ENCODE measurements around the gene ZNF174. TPM values are rescaled to one million over a fixed set of nuclear protein-coding genes. Genes with fewer than 3 reads are reported as not detected.
A peak's percentile ranks its signal among the peaks of the same experiment; 100 is the strongest.

ZNF174 gene
- total RNA-seq, 3 donors from 2014 or later = 7.5 to 14.5 (median 8.0) TPM

DNA sequence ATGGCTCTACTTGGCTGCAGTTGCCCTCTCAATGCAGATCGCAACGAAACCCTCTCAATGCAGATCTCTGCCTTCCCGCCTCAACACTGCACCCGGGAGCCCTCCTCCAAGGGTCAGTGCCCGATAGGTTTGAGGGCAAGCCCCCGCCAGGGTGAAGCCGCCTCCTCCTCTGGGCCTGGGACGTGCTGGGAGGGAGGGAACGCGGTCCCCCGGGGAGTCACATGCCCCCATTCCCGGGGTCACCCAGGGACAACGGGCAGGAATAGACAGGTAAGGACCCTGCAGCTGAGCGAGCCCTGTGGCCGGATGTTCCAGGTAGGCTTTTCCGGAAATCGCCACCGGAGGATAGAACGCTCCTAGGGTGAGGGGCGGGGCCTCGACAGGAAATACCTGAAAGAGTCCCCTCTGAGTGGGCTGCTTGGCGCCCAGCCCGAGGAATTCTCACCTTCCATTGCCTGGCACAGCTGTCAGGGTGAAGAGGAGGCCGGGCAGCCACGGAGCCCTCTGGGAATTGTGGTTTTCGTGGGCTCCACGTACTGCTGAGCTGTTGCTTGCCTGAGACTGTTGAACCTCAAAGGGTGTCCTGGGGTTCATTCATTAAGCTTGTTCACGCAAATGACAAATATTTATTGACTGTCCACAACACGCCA, 12.8 kb downstream of the ZNF174 start:
- ATAC-seq (no peak), DNase-seq (no peak)
- peaks cover under 1% of the 10 kb centered on the region for H3K36me3 ChIP-seq (ENCODE audit: low read depth)
- TF ChIP-seq, protein P1, sequence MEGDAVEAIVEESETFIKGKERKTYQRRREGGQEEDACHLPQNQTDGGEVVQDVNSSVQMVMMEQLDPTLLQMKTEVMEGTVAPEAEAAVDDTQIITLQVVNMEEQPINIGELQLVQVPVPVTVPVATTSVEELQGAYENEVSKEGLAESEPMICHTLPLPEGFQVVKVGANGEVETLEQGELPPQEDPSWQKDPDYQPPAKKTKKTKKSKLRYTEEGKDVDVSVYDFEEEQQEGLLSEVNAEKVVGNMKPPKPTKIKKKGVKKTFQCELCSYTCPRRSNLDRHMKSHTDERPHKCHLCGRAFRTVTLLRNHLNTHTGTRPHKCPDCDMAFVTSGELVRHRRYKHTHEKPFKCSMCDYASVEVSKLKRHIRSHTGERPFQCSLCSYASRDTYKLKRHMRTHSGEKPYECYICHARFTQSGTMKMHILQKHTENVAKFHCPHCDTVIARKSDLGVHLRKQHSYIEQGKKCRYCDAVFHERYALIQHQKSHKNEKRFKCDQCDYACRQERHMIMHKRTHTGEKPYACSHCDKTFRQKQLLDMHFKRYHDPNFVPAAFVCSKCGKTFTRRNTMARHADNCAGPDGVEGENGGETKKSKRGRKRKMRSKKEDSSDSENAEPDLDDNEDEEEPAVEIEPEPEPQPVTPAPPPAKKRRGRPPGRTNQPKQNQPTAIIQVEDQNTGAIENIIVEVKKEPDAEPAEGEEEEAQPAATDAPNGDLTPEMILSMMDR (IDR thresholded peaks at IDR 0.05) = no peak
- intact Hi-C loops (cut with DNase I, micrococcal nuclease) = no loop called here
- H3K4me1 ChIP-seq (ENCODE audit: low read depth) = no peaks in the 10 kb centered on the region
- peaks cover 76% of the 10 kb centered on the region for H3K9me3 ChIP-seq
- H3K4me3 ChIP-seq = no peak overlapping the region

DNA sequence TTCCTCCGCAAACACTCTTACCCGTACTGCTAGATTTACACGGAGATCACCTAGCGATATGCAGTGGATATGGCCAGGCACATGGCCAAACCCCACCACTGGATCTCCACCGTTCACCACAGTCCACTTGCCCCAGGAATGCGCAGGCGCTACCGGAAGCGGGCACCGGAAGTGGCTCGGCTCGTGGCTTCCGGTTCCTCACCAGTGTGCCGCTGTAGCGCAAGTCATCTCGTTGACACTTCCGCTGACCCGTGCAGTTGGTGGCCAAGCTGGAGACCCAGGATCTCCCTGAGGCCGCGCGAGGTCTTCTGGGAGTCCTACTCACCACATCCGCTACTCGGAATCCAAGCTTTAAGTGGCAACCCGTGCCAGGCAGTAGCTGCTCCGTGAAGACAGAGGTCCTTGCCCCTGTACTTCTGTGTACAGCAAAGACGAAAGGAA, 30.8 kb downstream of the ZNF174 start:
- H3K36me3 ChIP-seq (ENCODE audit: low read depth) = no peaks in the 10 kb centered on the region
- no peaks in the 10 kb centered on the region for H3K4me1 ChIP-seq (ENCODE audit: low read depth)
- TF ChIP-seq, protein P1 (IDR thresholded peaks at IDR 0.05) = no peak
- ATAC-seq (peak; percentile 81), DNase-seq (peak; percentile 40 to 80 (median 50))
- H3K4me3 ChIP-seq = no peak overlapping the region
- intact Hi-C loops (cut with DNase I, micrococcal nuclease) = no loop called here
- no peaks in the 10 kb centered on the region for H3K9me3 ChIP-seq

DNA sequence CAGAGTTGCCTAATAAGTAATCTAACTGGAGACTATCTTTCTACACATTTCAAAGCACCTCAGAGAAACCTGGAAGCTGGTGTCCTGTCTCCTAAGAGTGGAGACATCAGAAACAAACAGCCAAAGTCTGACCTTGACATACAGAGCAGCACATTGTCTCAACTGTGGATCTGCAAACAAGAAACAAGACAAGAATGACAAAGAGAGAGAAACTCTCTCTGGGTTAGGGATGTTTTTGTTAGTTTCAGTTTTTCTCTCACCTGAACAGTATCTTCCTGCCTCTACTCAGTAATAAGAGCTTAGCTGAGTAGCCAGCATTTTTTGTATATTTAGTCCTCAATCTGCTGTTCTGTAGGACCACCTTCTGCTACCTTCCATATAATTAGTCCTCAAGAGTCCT, 33.4 kb downstream of the ZNF174 start:
- intact Hi-C loops (cut with DNase I, micrococcal nuclease) = no loop called here
- H3K36me3 ChIP-seq (ENCODE audit: low read depth) = no peaks in the 10 kb centered on the region

DNA sequence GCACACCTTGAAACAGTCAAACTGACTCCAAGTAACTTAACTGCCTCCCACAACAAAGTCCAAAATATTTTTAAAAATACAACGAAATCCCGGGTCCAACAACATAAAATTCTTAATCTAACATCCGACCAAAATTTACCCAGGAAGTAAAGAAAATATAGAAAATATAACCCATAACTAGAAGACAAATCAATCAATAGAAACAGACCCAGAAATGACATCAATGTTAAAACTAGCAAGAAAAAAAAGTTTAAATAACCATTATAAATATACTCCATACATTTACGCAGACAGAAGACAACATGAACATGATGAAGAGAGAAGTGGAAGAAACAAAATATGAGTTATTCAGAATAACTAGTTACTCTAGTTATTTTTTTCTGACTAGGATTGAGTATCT, 38.6 kb downstream of the ZNF174 start:
- H3K9me3 ChIP-seq = no peaks in the 10 kb centered on the region
- peaks cover 5% of the 10 kb centered on the region for H3K4me1 ChIP-seq (ENCODE audit: low read depth)
- no peak overlapping the region for H3K4me3 ChIP-seq
- DNase-seq = no peak
- TF ChIP-seq, protein P1 (IDR thresholded peaks at IDR 0.05) = no peak
- intact Hi-C loops (cut with DNase I, micrococcal nuclease) = no loop called here
- no peak for ATAC-seq
- no peaks in the 10 kb centered on the region for H3K36me3 ChIP-seq (ENCODE audit: low read depth)

More for the DNA sequence above, 33.4 kb downstream of the ZNF174 start:
- Histone ChIP-seq H3K4me1 (ENCODE audit: low read depth) (no peaks in the 10 kb centered on the region), H3K4me3 (no peak overlapping the region), H3K9me3 (no peaks in the 10 kb centered on the region)
- TF ChIP-seq, protein P1 (IDR thresholded peaks at IDR 0.05) = no peak
- no peak for ATAC-seq
- no peak for DNase-seq

DNA sequence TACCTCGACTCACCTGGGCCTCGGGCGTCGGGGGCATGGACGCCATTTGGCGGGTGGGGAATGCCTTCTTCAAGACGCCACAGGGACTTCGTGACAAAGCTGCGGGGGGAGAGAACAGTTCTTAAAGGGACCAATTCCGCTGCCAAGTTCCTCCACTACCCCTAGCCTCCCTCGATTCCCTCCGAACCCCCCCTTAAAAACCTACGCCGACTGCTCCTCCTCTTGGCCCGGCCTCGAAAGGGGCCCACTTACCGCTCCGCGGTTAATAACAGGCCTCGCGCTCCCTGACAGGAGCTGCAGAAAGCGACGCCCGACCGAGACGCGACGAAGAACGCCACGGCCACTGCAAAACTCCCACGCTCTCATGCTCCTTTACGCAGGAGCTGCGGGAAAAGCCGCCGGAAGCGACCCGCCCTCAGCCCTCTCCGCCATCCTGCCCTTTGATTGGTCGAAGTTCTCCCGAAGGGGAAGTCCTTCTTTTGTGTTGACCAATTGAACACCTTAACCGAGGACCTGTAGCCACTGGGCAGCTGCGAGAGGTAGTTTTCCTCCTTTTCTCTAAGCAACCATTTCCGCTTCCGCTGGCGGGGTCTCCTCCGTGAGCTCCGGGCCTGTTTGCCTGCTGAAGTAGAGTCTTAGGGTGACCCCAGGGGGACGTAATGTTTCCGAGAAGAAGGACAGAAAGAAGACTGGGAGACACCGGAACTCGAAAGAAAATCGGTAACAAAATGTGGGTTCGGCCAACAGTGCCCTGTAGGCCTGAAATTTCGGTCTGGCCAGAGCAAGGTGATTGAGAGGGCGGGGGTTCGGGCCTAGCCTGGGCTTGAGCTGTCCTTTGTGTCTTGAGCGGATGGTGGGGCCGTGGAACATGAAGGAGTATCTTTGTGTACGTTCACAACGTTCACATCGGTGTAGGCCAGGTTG, 42.4 kb downstream of the ZNF174 start, which contains the start of the genes NAA60 and ZNF597:
NAA60 (plus strand) TSS at position 573 of the 924 bp plus-strand sequence. CDS start 32,548 bp downstream, outside the sequence.
ZNF597 (minus strand) TSS at position 397 of the 924 bp plus-strand sequence; CDS start at position 46, 351 bp downstream.
- ATAC-seq (peak; percentile 98), DNase-seq (peak; percentile 79 to 88 (median 80))
- peak within 1 kb of the TSS; percentile 54 for H3K4me3 ChIP-seq
- TF ChIP-seq, protein P1 (IDR thresholded peaks at IDR 0.05) = no peak
- no peaks in the 10 kb centered on the region for H3K36me3 ChIP-seq (ENCODE audit: low read depth)
- H3K4me1 ChIP-seq (ENCODE audit: low read depth) = peaks cover 8% of the 10 kb centered on the region
- intact Hi-C loops (cut with DNase I, micrococcal nuclease) = no loop called here
- no peaks in the 10 kb centered on the region for H3K9me3 ChIP-seq
